Measurements from ENCODE around the gene MYBPC2. TPM values are rescaled to one million over a fixed set of nuclear protein-coding genes. Genes with fewer than 3 reads are reported as not detected.

MYBPC2 gene
- total RNA-seq, 1 experiment from 2014 or later = not detected

GRCh38 chr19:50430888-50431342 is 1.8 kb upstream of the MYBPC2 start:
- BruUV-seq (replicated peaks) = no TSS peak
- no peaks in the 10 kb centered on the region for H3K79me2 ChIP-seq (ENCODE audit: low read length)
- no peak overlapping the region for H3K9ac ChIP-seq (ENCODE audit: low read length)
- DNase-seq = no peak
- no peak for ATAC-seq
- H3K9me3 ChIP-seq (ENCODE audit: low read length) = no peaks in the 10 kb centered on the region
- intact Hi-C loops (cut with micrococcal nuclease) = no loop called here
- peak overlapping the region; percentile 85 for H3K4me2 ChIP-seq (ENCODE audit: low read length)
- H3K36me3 ChIP-seq (ENCODE audit: low read depth, low read length) = no peaks in the 10 kb centered on the region
- H3K27ac ChIP-seq (ENCODE audit: low read length) = no peak overlapping the region
- H3F3A ChIP-seq (ENCODE audit: low read length, unreplicated experiment) = no peaks in the 10 kb centered on the region
- H2AFZ ChIP-seq (ENCODE audit: low read length) = peak overlapping the region; percentile 73; the same call in 1 of the 2 replicates
- no peaks in the 10 kb centered on the region for H3K27me3 ChIP-seq (ENCODE audit: low read length)
- H4K20me1 ChIP-seq (ENCODE audit: low read length) = no peaks in the 10 kb centered on the region
- H3K4me3 ChIP-seq (ENCODE audit: low read length) = peak overlapping the region; percentile 57
- no peaks in the 10 kb centered on the region for H3K9me2 ChIP-seq (replicated peaks; ENCODE audit: low read length)
- ChIA-PET POLR2A (ENCODE audit: unreplicated experiment) (no interaction called here), CTCF (no interaction called here)
- H3K4me1 ChIP-seq (ENCODE audit: insufficient read depth, low read length) = no peaks in the 10 kb centered on the region
- TF ChIP-seq EZH2 (IDR thresholded peaks at IDR 0.05; ENCODE audit: low read length, unreplicated experiment) (no peak), CTCF (conservative IDR thresholded peaks at IDR 0.05; ENCODE audit: low read depth, low read length) (no peak), EZH2phosphoT487 (IDR thresholded peaks at IDR 0.05; ENCODE audit: borderline replicate concordance, low read length) (no peak)

- Histone ChIP-seq H3K79me2 (ENCODE audit: low read length) (no peaks in the 10 kb centered on the region), H3K9ac (ENCODE audit: low read length) (no peak overlapping the region), H3K4me1 (ENCODE audit: insufficient read depth, low read length) (no peaks in the 10 kb centered on the region), H3K27me3 (ENCODE audit: low read length) (no peaks in the 10 kb centered on the region), H2AFZ (ENCODE audit: low read length) (peak overlapping the region; percentile 89), H3F3A (ENCODE audit: low read length, unreplicated experiment) (no peaks in the 10 kb centered on the region), H3K4me2 (ENCODE audit: low read length) (peak overlapping the region; percentile 85), H3K27ac (ENCODE audit: low read length) (no peak overlapping the region), H3K9me3 (ENCODE audit: low read length) (no peaks in the 10 kb centered on the region), H3K9me2 (replicated peaks; ENCODE audit: low read length) (no peaks in the 10 kb centered on the region), H4K20me1 (ENCODE audit: low read length) (no peaks in the 10 kb centered on the region), H3K36me3 (ENCODE audit: low read depth, low read length) (no peaks in the 10 kb centered on the region), H3K4me3 (ENCODE audit: low read length) (peak overlapping the region; percentile 57)
- intact Hi-C loops (cut with micrococcal nuclease) = no loop called here
- TF ChIP-seq EZH2phosphoT487 (IDR thresholded peaks at IDR 0.05; ENCODE audit: borderline replicate concordance, low read length) (no peak), CTCF (conservative IDR thresholded peaks at IDR 0.05; ENCODE audit: low read depth, low read length) (no peak), EZH2 (IDR thresholded peaks at IDR 0.05; ENCODE audit: low read length, unreplicated experiment) (no peak)
- ATAC-seq = peak; percentile 98
- POLR2A ChIA-PET (ENCODE audit: unreplicated experiment) = no interaction called here
- BruUV-seq (replicated peaks) = no TSS peak
- CTCF ChIA-PET = no interaction called here
- peak; percentile 84 for DNase-seq
Measured at GRCh38 chr19:50431343-50432220, 1.1 kb upstream of the MYBPC2 start.
